ENCODE data around the gene SNN. TPM values are rescaled to one million over a fixed set of nuclear protein-coding genes. Genes with fewer than 3 reads are reported as not detected.
A peak's percentile ranks its signal among the peaks of the same experiment; 100 is the strongest.

SNN gene
- total and polyA plus RNA-seq, 4 donors, result 9.4 to 29.0 (median 18.9) TPM

DNA sequence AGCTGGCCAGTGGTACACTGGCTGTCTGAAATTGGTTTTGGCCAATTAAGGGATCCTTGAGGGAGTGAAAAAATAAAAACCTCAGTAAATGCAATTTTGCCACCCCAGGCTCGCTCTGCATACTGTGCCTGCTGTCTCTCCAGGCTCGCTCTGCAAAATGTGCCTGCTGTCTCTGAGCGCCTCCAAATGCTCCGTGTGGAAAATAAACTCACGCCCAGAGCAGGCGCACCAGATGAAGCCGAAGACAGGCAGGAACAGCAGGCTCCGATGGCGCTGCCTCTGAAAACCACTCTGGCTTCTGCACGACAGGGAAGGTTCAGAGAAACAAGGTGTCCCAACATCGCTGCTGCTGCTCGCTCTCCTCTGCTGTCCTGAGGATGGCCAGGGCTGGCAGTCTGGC is 29.1 kb downstream of the SNN start:
- Histone ChIP-seq H3K4me1 (ENCODE audit: control insufficient read depth in 5 of 5, insufficient read depth in 5 of 5, low read length in 5 of 5) (peaks cover 0 to 3% (median 2%) of the 10 kb centered on the region in 5 donors), H3K9me3 (ENCODE audit: control insufficient read depth in 4 of 4, insufficient read depth in 3 of 4, low read length in 3 of 4) (no peaks in the 10 kb centered on the region), H3K27ac (ENCODE audit: low read depth in 1 of 2, low read length in 1 of 2) (no peak overlapping the region), H3K27me3 (ENCODE audit: control insufficient read depth in 3 of 3, insufficient read depth in 3 of 3, low read length in 2 of 3) (no peaks in the 10 kb centered on the region), H3K36me3 (ENCODE audit: control insufficient read depth in 4 of 4, insufficient read depth in 4 of 4, low read length in 4 of 4) (peaks cover 9 to 45% (median 33%) of the 10 kb centered on the region in 4 donors), H3K4me3 (no peak overlapping the region), H3K9ac (ENCODE audit: insufficient read depth in 1 of 2, low read length in 2 of 2) (no peak overlapping the region)
- no peak for ATAC-seq (ENCODE audit: insufficient read depth, low FRiP score)
- 96 to 98% methylated on average over 12 of the region's 12 CpGs for WGBS, 2 donors
- TF ChIP-seq, protein P1, sequence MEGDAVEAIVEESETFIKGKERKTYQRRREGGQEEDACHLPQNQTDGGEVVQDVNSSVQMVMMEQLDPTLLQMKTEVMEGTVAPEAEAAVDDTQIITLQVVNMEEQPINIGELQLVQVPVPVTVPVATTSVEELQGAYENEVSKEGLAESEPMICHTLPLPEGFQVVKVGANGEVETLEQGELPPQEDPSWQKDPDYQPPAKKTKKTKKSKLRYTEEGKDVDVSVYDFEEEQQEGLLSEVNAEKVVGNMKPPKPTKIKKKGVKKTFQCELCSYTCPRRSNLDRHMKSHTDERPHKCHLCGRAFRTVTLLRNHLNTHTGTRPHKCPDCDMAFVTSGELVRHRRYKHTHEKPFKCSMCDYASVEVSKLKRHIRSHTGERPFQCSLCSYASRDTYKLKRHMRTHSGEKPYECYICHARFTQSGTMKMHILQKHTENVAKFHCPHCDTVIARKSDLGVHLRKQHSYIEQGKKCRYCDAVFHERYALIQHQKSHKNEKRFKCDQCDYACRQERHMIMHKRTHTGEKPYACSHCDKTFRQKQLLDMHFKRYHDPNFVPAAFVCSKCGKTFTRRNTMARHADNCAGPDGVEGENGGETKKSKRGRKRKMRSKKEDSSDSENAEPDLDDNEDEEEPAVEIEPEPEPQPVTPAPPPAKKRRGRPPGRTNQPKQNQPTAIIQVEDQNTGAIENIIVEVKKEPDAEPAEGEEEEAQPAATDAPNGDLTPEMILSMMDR (IDR thresholded peaks at IDR 0.05; ENCODE audit: control extremely low read depth, extremely low read depth), result no peak
- no peak for DNase-seq

DNA sequence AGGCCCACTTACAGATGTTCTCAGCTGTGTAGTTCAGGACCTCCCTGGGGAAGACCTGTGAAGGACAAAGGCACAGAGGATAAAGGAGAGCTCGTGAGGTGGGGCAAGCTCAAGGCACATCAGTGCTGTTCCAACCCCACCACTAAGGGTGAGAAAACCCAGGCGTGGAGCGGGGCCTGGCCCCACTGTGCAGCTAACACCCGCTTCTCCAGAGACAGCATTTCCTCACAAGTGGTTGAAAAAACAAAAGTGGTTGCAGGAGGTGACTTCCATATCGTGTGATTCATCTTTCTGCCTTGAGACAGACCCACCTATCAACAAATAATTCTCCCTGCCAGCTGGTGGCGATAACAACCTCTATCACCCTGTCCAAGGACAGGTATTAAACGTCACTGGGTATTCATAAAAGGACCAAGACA is 30.0 kb downstream of the SNN start:
- no peak overlapping the region for H3K9ac ChIP-seq (ENCODE audit: insufficient read depth in 1 of 2, low read length in 2 of 2)
- 75 to 83% methylated on average over 7 of the region's 7 CpGs for WGBS, 2 donors
- H3K4me1 ChIP-seq (ENCODE audit: control insufficient read depth in 5 of 5, insufficient read depth in 5 of 5, low read length in 5 of 5), result peaks cover 0 to 3% (median 2%) of the 10 kb centered on the region in 5 donors
- H3K9me3 ChIP-seq (ENCODE audit: control insufficient read depth in 4 of 4, insufficient read depth in 3 of 4, low read length in 3 of 4), result no peaks in the 10 kb centered on the region
- H3K4me3 ChIP-seq, result no peak overlapping the region
- H3K27ac ChIP-seq (ENCODE audit: low read depth in 1 of 2, low read length in 1 of 2), result no peak overlapping the region
- no peaks in the 10 kb centered on the region for H3K27me3 ChIP-seq (ENCODE audit: control insufficient read depth in 3 of 3, insufficient read depth in 3 of 3, low read length in 2 of 3)
- TF ChIP-seq, protein P1 (IDR thresholded peaks at IDR 0.05; ENCODE audit: control extremely low read depth, extremely low read depth), result no peak
- DNase-seq (no peak), ATAC-seq (ENCODE audit: insufficient read depth, low FRiP score) (no peak)
- H3K36me3 ChIP-seq (ENCODE audit: control insufficient read depth in 4 of 4, insufficient read depth in 4 of 4, low read length in 4 of 4), result peaks cover 9 to 50% (median 27%) of the 10 kb centered on the region in 4 donors

DNA sequence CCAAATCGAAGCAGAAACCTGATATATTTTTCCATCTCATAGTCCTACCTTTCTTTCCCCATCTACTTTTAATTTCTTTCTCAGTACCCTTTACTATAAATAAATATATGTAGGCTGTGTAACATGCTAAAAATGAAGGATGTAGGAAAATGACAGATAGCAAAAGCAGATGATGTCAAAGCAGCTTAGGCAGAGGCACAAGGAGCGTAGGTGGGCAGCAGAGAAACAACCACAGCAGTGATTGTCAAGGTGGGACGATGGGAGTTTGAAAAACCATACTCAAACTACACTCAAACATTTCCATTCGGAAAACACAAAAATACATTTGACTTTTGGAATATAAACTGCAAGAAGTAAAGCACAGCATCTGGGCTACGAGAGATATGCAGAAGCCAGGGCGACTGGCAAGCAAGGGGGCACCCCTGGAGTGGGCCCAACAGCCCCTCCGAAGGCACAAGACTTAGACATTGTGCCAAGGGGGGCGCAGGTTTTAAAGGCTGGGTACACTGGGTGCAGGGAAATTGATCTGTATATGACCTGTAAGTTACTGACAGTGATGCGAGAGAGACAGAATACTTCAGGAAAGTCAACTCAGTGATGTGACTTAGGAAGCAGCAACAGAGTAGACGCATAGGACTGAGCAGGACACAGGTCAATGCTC is 31.1 kb downstream of the SNN start:
- DNase-seq, result no peak
- Histone ChIP-seq H3K36me3 (ENCODE audit: control insufficient read depth in 4 of 4, insufficient read depth in 4 of 4, low read length in 4 of 4) (peaks cover 9 to 55% (median 29%) of the 10 kb centered on the region in 4 donors), H3K4me1 (ENCODE audit: control insufficient read depth in 5 of 5, insufficient read depth in 5 of 5, low read length in 5 of 5) (peaks cover 0 to 3% (median 2%) of the 10 kb centered on the region in 5 donors), H3K9ac (ENCODE audit: insufficient read depth in 1 of 2, low read length in 2 of 2) (no peak overlapping the region), H3K27ac (ENCODE audit: low read depth in 1 of 2, low read length in 1 of 2) (peak overlapping the region in 1 of 2 donors; percentile 1), H3K27me3 (ENCODE audit: control insufficient read depth in 3 of 3, insufficient read depth in 3 of 3, low read length in 2 of 3) (no peaks in the 10 kb centered on the region), H3K4me3 (no peak overlapping the region), H3K9me3 (ENCODE audit: control insufficient read depth in 4 of 4, insufficient read depth in 3 of 4, low read length in 3 of 4) (no peaks in the 10 kb centered on the region)
- no peak for ATAC-seq (ENCODE audit: insufficient read depth, low FRiP score)
- WGBS, 2 donors, result 87 to 88% methylated on average over 10 of the region's 10 CpGs
- TF ChIP-seq, protein P1 (IDR thresholded peaks at IDR 0.05; ENCODE audit: control extremely low read depth, extremely low read depth), result no peak

Measured in lung (tissue), 12 donors.